Renal cortex interstitium (tissue), 11 donors: ENCODE data around the gene ACCS. TPM values are rescaled to one million over a fixed set of nuclear protein-coding genes. Genes with fewer than 3 reads are reported as not detected.
A peak's percentile ranks its signal among the peaks of the same experiment; 100 is the strongest.

Experiments used
- DNase-seq, 11 donors: peaks; one replicate each; pipeline ENCODE4 v3.0.0-alpha.2; 2013; ENCODE audit warnings: low read depth in 9 of 11, low spot score in 4 of 11; ENCODE audit errors: extremely low read depth in 1 of 11
- polyA plus RNA-seq, 3 donors: library from polyadenylated mRNA; unstranded; fragments of 120-200 nt; gene quantifications; one replicate each; pipeline ENCODE4 v1.2.1, GENCODE V29; 2013; ENCODE audit not compliant: insufficient read length in 3 of 3

Gene ACCS
- polyA plus RNA-seq, 3 donors = 33.0 to 50.1 (median 43.6) TPM

- no peak for DNase-seq
Measured at GRCh38 chr11:44033411-44033850, 32.6 kb upstream of the ACCS start.

DNA sequence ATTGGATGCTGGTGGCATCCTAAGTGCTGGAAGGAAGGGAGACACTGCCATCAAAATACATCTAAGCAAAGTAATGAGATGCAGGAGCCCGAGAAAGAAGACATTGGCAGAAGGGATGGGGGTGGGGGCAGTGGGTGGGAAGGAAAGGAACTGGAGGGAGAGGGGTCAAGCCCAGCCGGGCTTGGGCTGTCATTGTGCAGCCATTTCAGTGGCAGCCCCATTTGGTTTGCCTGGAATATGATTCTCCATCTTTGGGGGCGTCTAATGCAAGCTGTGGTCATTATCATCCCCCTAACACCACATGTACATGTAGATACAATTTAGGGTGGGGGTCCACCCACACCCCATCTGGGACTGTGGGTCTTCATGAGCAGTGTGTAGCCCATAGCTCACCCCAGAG, 32.2 kb upstream of the ACCS start:
- DNase-seq = no peak

DNA sequence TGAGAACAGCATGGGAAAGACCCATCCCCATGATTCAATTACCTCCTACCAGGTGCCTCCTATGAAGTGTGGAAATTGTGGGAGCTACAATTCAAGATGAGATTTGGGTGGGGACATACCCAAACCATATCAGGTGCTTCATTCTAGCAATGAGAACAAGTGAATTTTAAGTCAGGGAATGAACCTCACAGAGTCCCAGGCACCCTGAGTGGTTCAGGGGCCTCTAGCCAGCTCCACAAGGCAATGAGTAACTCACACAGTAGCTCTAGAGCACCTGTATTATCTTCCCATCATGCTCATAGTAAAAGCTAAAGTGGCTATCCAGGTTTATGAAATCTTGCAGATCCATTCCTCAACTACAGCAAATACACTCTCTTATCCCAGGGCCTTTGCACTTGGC, 31.4 kb upstream of the ACCS start:
- DNase-seq = no peak

DNA sequence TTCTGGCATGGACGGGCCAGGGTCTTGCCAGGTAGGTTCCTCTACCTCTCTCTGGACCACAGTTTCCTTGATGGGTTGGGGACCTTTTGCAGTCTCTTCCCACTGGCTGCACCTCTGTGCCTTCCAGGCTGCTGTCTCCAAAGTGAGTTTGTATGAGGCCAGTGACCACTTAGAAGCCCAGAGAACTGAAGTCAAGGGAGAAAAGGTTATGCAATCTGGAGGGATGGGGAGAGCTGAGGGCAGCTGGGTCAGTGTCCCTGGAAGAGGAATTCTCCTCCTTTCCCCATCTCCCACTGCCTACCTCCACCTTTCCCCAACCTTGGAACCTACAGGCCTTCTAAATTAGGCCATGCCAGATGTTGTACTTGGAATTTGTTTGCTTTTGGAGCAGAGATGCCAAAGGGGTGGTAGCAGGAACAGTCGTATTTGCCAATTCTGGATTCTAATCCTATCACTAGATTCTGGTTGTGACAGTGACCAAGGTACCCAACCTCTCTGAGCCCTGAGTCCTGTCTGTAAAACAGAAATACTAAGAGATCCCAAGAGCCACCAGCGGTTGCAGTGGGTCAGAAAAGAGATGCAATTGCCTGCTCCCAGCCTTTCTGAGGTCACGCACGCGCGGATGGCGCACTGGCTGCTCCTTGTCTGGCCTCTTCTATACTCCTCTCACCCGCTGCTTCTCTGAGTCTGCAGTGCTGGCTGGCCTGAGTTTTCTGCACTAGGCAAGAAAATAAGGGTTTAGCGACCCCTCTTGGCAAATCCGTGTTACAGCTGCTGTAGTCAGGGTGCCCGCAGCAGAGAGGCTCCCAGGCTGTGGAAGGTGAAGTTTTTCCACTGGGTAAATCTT, 29.0 kb upstream of the ACCS start:
- peak; percentile 51 to 78 (median 70) for DNase-seq

DNA sequence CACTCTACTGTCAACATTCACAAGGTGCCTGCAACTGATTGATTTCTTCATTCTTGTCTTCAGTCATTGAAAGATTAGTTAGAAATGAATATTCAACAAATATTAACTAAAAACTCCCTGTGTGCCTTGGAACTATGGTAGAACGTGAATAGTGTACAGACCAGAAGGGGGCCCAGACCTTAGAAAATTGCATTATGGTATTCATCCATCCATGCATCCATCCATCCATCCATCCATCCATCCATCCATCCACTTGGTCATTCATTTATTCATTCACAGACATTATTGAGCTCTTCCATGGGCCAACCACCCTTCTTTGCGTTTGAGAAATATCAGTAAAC, 28.4 kb upstream of the ACCS start:
- no peak for DNase-seq

DNA sequence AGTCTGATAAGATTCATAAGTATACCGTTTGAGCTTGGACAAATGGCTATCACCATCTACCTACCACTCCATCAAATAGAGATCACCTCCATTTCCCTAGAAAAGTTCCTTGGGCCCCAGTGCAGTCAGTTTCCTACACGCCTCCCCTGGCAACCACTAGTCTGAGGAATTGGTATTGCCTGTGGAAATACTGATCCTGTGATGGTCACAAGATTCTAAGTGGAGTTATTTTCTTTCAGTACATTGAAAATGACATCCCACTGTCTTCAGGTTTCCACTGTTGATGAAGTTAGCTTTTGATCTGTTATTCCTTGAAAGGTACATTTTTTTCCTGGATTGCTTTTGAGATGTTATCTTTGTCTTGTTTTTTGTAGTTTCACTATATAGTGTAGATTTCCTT, 22.9 kb upstream of the ACCS start:
- no peak for DNase-seq

GRCh38 chr11:44046182-44046581, 19.9 kb upstream of the ACCS start:
- no peak for DNase-seq

- DNase-seq = no peak
Measured at GRCh38 chr11:44047298-44047697, 18.8 kb upstream of the ACCS start.

DNA sequence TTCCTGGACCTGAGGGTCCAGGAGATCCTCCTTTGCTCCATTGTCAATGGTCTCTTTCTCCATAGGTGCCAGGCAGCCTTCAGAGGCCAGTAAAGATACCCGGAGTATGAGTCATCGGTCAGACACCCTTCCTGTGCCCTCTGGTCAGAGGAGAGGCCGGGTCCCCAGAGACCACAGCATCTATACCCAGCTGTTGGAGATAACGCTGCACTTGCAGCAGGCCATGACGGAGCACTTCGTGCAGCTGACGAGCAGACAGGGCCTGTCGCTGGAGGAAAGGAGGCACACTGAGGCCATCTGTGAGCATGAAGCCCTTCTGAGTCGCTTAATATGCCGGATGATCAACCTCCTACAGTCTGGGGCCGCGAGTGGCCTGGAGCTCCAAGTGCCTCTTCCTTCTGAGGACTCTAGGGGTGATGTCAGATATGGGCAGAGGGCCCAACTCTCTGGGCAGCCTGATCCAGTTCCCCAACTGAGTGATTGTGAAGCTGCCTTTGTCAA, 18.1 kb upstream of the ACCS start, which contains the start of gene ACCSL:
Gene ACCSL (plus strand): TSS at position 51 of the 501 bp plus-strand sequence. CDS start 56 bp downstream, at position 107.
- no peak for DNase-seq

- no peak for DNase-seq
Measured at GRCh38 chr11:44049832-44050231, 16.2 kb upstream of the ACCS start.

DNA sequence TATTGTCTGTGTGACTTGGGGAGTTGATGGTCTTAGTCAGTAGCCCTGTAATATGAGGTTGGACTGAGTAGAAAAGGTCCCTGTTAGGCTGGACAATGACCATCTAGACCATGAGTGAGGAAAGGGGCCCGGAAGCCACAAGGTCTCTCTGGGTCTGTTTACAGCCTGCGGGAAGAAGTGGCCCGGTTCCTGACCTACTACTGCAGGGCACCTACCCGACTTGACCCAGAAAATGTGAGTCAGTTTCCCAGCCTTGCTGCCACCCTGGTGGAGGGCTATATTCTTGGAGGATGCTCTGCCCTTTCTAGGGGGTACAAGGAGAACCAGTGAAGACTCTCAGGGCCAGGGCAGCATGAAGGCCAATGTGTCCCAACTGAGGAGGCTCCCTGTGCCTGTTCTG, 14.9 kb upstream of the ACCS start:
- DNase-seq = no peak

DNA sequence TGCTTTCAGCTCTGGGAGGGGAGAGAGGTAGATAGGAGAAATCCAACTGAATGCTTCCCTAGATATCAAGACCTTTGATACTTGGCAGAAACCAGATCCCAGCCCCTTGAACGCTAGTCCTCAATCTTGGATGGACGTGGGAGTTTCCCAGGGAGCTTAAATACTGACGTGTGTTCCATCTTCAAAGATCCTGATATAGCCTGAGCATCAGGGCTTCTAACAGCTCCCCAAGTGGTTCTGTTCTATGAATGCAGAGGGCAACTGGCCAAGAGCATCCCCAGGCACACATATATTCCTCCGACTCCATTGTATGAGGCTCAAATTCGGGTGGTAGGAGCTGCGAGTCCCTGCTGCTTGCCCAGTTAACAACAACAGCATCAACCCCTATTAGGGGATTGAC, 8.7 kb upstream of the ACCS start:
- DNase-seq = no peak

DNA sequence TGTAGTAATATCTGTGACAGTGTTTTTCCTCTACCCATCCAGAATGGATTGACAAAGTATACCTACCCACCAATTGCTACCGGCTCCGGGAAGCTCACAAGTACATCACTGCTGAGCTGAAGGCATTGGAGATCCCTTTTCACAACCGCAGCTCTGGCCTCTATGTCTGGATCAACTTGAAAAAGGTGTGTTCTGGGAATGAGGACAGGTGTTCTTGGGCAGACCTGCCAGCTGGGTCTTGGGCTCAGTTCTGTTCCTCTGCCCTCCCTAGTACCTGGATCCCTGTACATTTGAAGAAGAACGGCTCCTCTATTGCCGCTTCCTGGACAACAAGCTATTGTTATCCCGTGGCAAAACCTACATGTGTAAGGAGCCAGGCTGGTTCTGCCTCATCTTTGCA, 7.8 kb upstream of the ACCS start:
- no peak for DNase-seq

DNA sequence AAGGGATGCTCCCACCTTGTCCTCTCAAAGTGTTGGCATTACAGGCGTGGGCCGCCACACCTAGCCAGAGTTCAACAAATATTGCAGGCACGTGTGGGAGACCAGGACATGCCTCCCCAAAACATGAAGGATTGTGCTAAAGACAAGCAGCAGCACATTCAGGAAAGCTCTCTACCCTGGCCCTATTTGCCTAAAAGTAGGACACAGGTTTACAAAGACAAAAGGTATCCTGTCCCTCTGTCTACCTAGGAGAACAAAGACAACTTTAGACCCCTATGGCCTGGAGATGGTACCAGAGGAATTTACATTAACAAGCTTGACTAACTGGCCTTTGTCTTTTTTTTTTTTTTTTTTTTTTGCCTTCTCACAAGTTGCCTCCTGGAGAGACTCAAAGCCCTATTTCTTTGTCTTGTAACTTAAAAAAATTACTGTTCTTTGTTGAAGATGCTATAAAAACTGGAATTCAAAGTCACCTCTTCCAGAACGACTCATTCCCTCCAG, 859 bp upstream of the ACCS start:
- DNase-seq = peak in 3 of 11 donors; percentile 1 to 3 (median 2)

DNA sequence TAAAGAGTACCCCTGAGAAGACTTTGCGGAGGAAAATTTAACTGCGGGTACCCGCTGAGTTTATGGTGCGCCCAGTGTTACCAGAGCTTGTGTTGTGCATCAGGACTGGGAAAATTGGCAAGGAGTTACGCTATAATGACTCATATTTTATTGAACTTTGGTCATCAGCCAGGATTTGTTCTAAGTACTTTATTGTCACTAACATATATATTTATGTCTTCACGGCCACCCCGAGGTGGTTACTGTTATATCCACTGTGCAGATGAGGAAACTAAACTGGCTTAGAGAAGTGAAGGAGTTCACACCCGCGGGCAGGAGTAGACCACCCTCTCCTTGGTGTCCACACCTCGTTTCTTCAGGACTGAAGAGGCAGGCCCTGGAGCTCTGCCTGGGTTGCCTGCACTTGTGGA, 667 bp downstream of the ACCS start:
- DNase-seq = peak in 2 of 11 donors; percentile 2 to 7

DNA sequence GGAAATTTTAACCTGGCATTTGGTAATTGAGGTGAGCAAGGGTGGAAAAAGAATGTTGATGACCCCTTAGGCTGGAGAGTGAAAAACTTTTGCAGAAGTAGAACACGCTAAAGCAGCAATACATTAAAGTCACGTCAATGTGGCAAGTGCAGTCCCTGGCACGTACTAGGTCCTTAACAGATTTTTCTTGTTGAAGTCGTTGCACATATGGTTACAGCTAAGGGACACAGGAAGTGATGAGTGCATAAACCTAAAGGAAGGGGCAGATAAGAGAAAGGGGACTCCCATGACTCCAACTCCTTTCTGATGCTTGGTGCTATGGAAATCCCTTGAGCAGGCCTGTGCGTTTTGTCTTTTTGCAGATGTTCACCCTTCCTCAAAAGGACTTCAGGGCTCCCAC, 1.2 kb downstream of the ACCS start:
- DNase-seq = no peak

- DNase-seq = no peak
Measured at GRCh38 chr11:44068180-44068579, 2.1 kb downstream of the ACCS start.

DNA sequence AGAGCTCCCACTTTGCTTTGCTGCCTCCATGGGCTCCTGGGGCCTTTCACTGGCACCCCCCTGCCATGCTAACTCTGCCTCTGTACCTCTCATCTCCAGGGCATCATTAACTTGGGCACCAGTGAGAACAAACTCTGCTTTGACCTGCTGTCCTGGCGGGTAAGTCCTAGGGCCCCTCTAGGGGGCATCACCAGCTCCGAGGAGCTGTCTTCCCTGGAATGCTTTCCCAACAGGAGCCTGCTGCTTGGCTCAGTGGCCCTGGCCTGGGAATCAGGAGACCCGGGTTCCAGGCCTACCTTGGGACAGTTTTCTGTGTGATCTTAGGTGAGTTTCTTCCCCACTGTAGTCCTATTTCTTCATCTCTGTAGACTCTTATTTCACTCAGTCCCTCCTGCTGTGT, 5.1 kb downstream of the ACCS start:
- no peak for DNase-seq

DNA sequence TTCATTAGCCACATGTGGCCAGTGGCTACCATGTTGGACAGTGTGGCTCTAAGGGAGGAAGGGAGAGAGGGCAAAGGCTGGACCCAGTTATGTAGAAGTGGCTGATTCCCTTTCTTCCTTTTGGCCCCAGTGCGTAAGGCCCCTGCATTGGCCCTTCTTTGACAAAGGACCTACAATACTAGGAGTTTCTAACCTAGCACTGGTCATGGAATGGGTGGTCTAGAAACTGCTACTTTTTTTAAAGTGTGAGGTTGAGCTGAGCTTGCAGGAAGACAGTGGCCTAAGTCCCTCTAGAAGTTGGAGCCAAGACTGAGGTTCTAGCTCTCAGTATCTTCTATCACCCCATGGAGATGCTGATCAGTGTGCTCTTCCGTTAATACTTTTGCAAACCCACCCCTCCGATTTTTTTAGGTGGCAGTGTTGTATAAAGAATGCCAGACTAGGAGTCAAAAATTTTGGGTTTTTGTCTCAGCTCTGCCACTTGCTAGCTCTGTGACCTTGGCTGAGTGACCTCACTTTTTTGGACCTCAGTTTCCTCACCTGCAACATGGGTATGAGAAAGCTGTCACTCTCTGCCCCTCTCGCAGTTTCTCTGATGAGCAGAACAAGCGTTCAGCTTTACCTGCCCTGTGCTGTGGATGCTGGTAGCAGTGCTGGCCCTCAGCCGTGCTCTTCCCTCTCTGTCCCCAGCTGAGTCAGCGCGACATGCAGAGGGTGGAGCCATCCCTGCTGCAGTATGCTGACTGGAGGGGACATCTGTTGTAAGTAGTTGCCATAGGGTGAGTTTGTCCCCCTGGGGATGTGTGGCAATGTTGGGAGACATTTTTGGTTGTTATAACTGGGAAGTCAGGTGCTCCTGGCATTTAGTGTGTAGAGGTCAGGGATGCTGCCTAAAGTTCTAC, 6.9 kb downstream of the ACCS start:
- DNase-seq = no peak

DNA sequence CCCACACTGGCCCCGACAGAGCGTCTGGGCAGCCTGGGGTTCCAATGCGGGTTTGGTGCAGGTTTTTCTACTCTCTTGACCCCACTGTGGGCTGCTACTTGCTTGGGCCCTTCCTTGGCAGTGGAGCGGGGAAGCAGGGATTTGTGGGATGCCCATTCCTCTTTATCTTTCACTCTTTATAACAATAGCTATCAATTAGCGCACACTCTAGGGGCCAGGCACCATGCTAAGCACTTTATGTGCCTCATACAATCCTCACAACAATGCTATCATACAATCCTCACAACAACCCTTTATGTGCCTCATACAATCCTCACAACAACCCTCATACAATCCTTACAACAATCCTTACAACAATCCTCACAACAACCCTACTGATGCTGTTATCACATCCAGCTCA, 12.7 kb downstream of the ACCS start:
- DNase-seq = no peak
